SK-N-MC (cell line): ENCODE measurements around the gene ATP10D.

Experiments
- EZH2 ChIP-seq: fragments of 200-600 bp; sonication (generic); IDR thresholded peaks from one replicate; pipeline ENCODE4 v1.6.1; 2017; ENCODE audit warnings: antibody characterized with exemption
- FOXP2 ChIP-seq: optimal IDR thresholded peaks from 2 replicates; pipeline ENCODE3; 2011; ENCODE audit warnings: mild to moderate bottlenecking, moderate library complexity; ENCODE audit not compliant: insufficient read depth; ENCODE audit errors: extremely low read length, control extremely low read depth
- POLR2AphosphoS5 ChIP-seq: IDR thresholded peaks from 2 replicates; pipeline ENCODE4 v1.6.1; 2012; ENCODE audit warnings: mild to moderate bottlenecking, low read depth, low read length, borderline replicate concordance

DNA sequence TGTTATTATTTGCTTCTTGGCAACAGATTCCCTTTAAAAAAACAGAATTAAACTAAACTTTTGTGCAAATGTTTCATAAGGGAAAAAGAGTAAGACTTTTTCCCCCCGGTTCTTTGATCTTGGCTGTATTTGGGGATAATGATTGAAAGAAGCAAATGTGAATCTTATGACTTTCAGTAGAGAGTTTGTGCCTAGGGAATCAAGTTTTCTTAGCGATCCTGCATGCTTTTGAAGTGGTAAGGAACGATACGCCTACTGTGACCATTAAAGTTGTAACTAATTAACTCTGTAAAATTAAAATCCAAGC, 9.0 kb downstream of the ATP10D start:
- TF ChIP-seq EZH2 (no peak), POLR2AphosphoS5 (no peak), FOXP2 (no peak)
